ENCODE results near the gene DRD1. TPM values are rescaled to one million over a fixed set of nuclear protein-coding genes. Genes with fewer than 3 reads are reported as not detected.
A peak's percentile ranks its signal among the peaks of the same experiment; 100 is the strongest.

DRD1 gene
- total RNA-seq, 1 experiment from 2014 or later = 0.54 TPM

- TF ChIP-seq ELF1 (IDR thresholded peaks at IDR 0.05; ENCODE audit: borderline replicate concordance, low read depth) (no peak), YY1 (IDR thresholded peaks at IDR 0.05; ENCODE audit: extremely low read depth, insufficient replicate concordance, low read depth, low read length) (no peak), JUND (IDR thresholded peaks at IDR 0.05) (no peak), ZBTB33 (IDR thresholded peaks at IDR 0.05; ENCODE audit: extremely low read depth, insufficient replicate concordance, low read length) (no peak), RAD21 (IDR thresholded peaks at IDR 0.05; ENCODE audit: low read depth) (no peak), REST (IDR thresholded peaks at IDR 0.05; ENCODE audit: low read depth) (no peak), EGR1 (IDR thresholded peaks at IDR 0.05; ENCODE audit: low read depth) (no peak), POLR2A (IDR thresholded peaks at IDR 0.05; ENCODE audit: borderline replicate concordance, extremely low read depth, insufficient read depth, insufficient read length) (no peak), EZH2phosphoT487 (IDR thresholded peaks at IDR 0.05; ENCODE audit: borderline replicate concordance) (no peak), FOSL1 (IDR thresholded peaks at IDR 0.05; ENCODE audit: low read depth) (no peak), SIN3A (IDR thresholded peaks at IDR 0.05; ENCODE audit: low read depth) (no peak), SP1 (IDR thresholded peaks at IDR 0.05; ENCODE audit: low read depth) (no peak), CTCF (IDR thresholded peaks at IDR 0.05 in 2 of 3, conservative IDR thresholded peaks at IDR 0.05 in 1 of 3; ENCODE audit: borderline replicate concordance in 1 of 3, insufficient read depth in 1 of 3, low read depth in 2 of 3, low read length in 2 of 3) (no peak)
- Histone ChIP-seq H3K9me3 (ENCODE audit: control insufficient read depth in 1 of 2, insufficient read depth in 1 of 2, low read depth in 1 of 2, low read length in 2 of 2) (no peaks in the 10 kb centered on the region), H3K36me3 (ENCODE audit: control insufficient read depth in 1 of 2, insufficient read depth in 2 of 2, low read length in 2 of 2) (no peaks in the 10 kb centered on the region), H3K4me2 (ENCODE audit: low read length) (no peak overlapping the region), H3K79me2 (ENCODE audit: insufficient read depth, low read length) (no peaks in the 10 kb centered on the region), H4K20me1 (ENCODE audit: insufficient read depth) (no peaks in the 10 kb centered on the region), H3K9me2 (ENCODE audit: insufficient read depth) (no peaks in the 10 kb centered on the region), H2AFZ (ENCODE audit: low read depth, low read length, poor library complexity, severe bottlenecking) (no peak overlapping the region), H3K4me3 (replicated peaks in 1 of 2; ENCODE audit: low read depth in 1 of 2, low read length in 2 of 2) (no peak overlapping the region), H3K27me3 (ENCODE audit: insufficient read depth, low read length) (no peaks in the 10 kb centered on the region), H3K27ac (ENCODE audit: low read depth, low read length) (no peak overlapping the region), H3K9ac (ENCODE audit: low read length) (no peak overlapping the region), H3K4me1 (ENCODE audit: control insufficient read depth in 1 of 2, insufficient read depth in 2 of 2, low read length in 2 of 2) (no peaks in the 10 kb centered on the region)
- ATAC-seq (peak; percentile 58; the same call in 1 of the 2 replicates), DNase-seq (ENCODE audit: low read depth, low spot score) (no peak)
- ChIA-PET RAD21 (ENCODE audit: low non-redundant PET in 1 of 2, low total read pairs in 2 of 2, uncharacterized antibody in 2 of 2, unreplicated experiment in 2 of 2) (no interaction called here), CTCF (no interaction called here), POLR2A (no interaction called here)
- intact Hi-C loops (cut with micrococcal nuclease) = no loop called here
- no TSS peak for BruUV-seq (replicated peaks)
Observed at GRCh38 chr5:175471628-175472027, 27.6 kb upstream of the DRD1 start.

Measured in HCT116 (cell line).